SHP77 (cell line): Measurements from ENCODE around the gene FHIT.
"Not testable (repeated sequence)": the region's sequence is repeated elsewhere in the genome, so short reads cannot be mapped to it uniquely, and the experiment has no call there.

Experiments used
- DNase-seq, 2 experiments: peaks; one replicate each; lab custom pipeline; 2025; lab: John Stamatoyannopoulos, UW

FHIT gene

GRCh38 chr3:61057464-61057863, 193.8 kb downstream of the FHIT start:
- no peak for DNase-seq

- DNase-seq, result no peak
These were observed 195.8 kb downstream of the FHIT start for GRCh38 chr3:61055447-61055846.

GRCh38 chr3:61053781-61054496, 197.3 kb downstream of the FHIT start:
- DNase-seq, result peak; percentile 55 to 77

- DNase-seq, result no peak
These were observed 198.4 kb downstream of the FHIT start for GRCh38 chr3:61052851-61053250.

- no peak for DNase-seq
These were observed 199.6 kb downstream of the FHIT start for GRCh38 chr3:61051666-61052065.

GRCh38 chr3:61045169-61045568, 206.1 kb downstream of the FHIT start:
- DNase-seq, result not testable (repeated sequence)

GRCh38 chr3:61043156-61043555, 208.1 kb downstream of the FHIT start:
- no peak for DNase-seq

GRCh38 chr3:61040618-61041017, 210.6 kb downstream of the FHIT start:
- DNase-seq, result no peak

GRCh38 chr3:61035573-61035972, 215.7 kb downstream of the FHIT start:
- DNase-seq, result no peak

GRCh38 chr3:61032991-61033390, 218.3 kb downstream of the FHIT start:
- no peak for DNase-seq

GRCh38 chr3:61031503-61031902, 219.7 kb downstream of the FHIT start:
- no peak for DNase-seq

- no peak for DNase-seq
These were observed 220.7 kb downstream of the FHIT start for GRCh38 chr3:61030469-61031035.

- DNase-seq, result no peak
These were observed 222.1 kb downstream of the FHIT start for GRCh38 chr3:61029194-61029593.

- no peak for DNase-seq
These were observed 232.4 kb downstream of the FHIT start for GRCh38 chr3:61018807-61019206.

GRCh38 chr3:61017028-61017427, 234.2 kb downstream of the FHIT start:
- DNase-seq, result not testable (repeated sequence)

GRCh38 chr3:61015859-61016258, 235.4 kb downstream of the FHIT start:
- no peak for DNase-seq

GRCh38 chr3:61015408-61015807, 235.8 kb downstream of the FHIT start:
- DNase-seq, result no peak

GRCh38 chr3:61008998-61009380, 242.3 kb downstream of the FHIT start:
- no peak for DNase-seq

- DNase-seq, result no peak
These were observed 242.9 kb downstream of the FHIT start for GRCh38 chr3:61008153-61008997.

GRCh38 chr3:61005591-61005990, 245.7 kb downstream of the FHIT start:
- DNase-seq, result no peak

- no peak for DNase-seq
These were observed 252.4 kb downstream of the FHIT start for GRCh38 chr3:60998858-60999257.

GRCh38 chr3:60992395-60992794, 258.9 kb downstream of the FHIT start:
- DNase-seq, result no peak

- DNase-seq, result no peak
These were observed 260.9 kb downstream of the FHIT start for GRCh38 chr3:60990442-60990730.
